HepG2 (cell line): ENCODE measurements around the gene FECH. TPM values are rescaled to one million over a fixed set of nuclear protein-coding genes. Genes with fewer than 3 reads are reported as not detected.

ENCODE experiments used
- GATA4 ChIP-seq: sonication (generic); IDR thresholded peaks from 2 replicates; pipeline ENCODE4 v1.6.1; 2016; ENCODE audit warnings: antibody characterized with exemption, low read depth, borderline replicate concordance
- HMG20A ChIP-seq: IDR thresholded peaks from 2 replicates; pipeline ENCODE4 v1.6.1; 2016; ENCODE audit warnings: borderline replicate concordance
- KDM5A ChIP-seq: fragments of 200-600 bp; sonication (generic); IDR thresholded peaks from 2 replicates; pipeline ENCODE4 v1.7.0; 2018; ENCODE audit warnings: antibody characterized with exemption, mild to moderate bottlenecking, low read length, borderline replicate concordance
- NONO ChIP-seq, 2 experiments: fragments of 450-650 bp in 1 of 2; sonication (generic) in 1 of 2; formaldehyde crosslinking in 1 of 2; IDR thresholded peaks in 1 of 2; conservative IDR thresholded peaks in 1 of 2; 2 replicates each; pipeline versions ENCODE4 v1.6.1 to v1.8.0; 2017 to 2022; ENCODE audit warnings: mild to moderate bottlenecking in 1 of 2, missing genetic modification reagents in 1 of 2, moderate library complexity in 1 of 2
- NR2C2 ChIP-seq: sonication (generic); formaldehyde crosslinking; IDR thresholded peaks from 2 replicates; pipeline ENCODE4 v1.4.0; 2020; ENCODE audit warnings: missing genetic modification reagents, mild to moderate bottlenecking, moderate library complexity, borderline replicate concordance
- ONECUT2 ChIP-seq: sonication (generic); formaldehyde crosslinking; IDR thresholded peaks from 2 replicates; pipeline ENCODE4 v1.4.0; 2020; ENCODE audit warnings: missing genetic modification reagents
- POLR2AphosphoS2 ChIP-seq: IDR thresholded peaks from 2 replicates; pipeline ENCODE4 v1.6.1; 2011; ENCODE audit warnings: low read depth, low read length, improper control_type of control experiment
- SOX5 ChIP-seq: IDR thresholded peaks from 2 replicates; pipeline ENCODE4 v1.6.1; 2016; ENCODE audit warnings: borderline replicate concordance
- SSRP1 ChIP-seq: IDR thresholded peaks from 2 replicates; pipeline ENCODE4 v1.6.1; 2016; ENCODE audit warnings: control low read depth
- ZC3H4 ChIP-seq: sonication (generic); formaldehyde crosslinking; IDR thresholded peaks from 2 replicates; pipeline ENCODE4 v1.4.0; 2020; ENCODE audit warnings: missing genetic modification reagents, borderline replicate concordance
- ZNF136 ChIP-seq: sonication (generic); formaldehyde crosslinking; IDR thresholded peaks from 2 replicates; pipeline ENCODE4 v1.8.1; 2022; ENCODE audit warnings: low read depth, mild to moderate bottlenecking, moderate library complexity, missing genetic modification reagents
- ZNF296 ChIP-seq: sonication (generic); formaldehyde crosslinking; conservative IDR thresholded peaks from 2 replicates; pipeline ENCODE4 v1.5.0; 2020; ENCODE audit warnings: mild to moderate bottlenecking, missing genetic modification reagents
- ZNF30 ChIP-seq: sonication (generic); formaldehyde crosslinking; IDR thresholded peaks from 2 replicates; pipeline ENCODE4 v1.5.0; 2020; ENCODE audit warnings: mild to moderate bottlenecking, missing genetic modification reagents
- ZNF335 ChIP-seq: sonication (generic); formaldehyde crosslinking; IDR thresholded peaks from 2 replicates; pipeline ENCODE4 v1.4.0; 2020; ENCODE audit warnings: missing genetic modification reagents
- polyA plus RNA-seq, 8 experiments: library from polyadenylated mRNA; depleted of rRNA in 3 of 8; stranded (reverse) in 7 of 8; unstranded in 1 of 8; fragments of >200 nt; fragmentation: Illumina TruSeq in 4 of 8; extraction: Trizol in 4 of 8; gene quantifications; 2 replicates each; pipeline versions ENCODE4 v1.2.1 to v1.2.3, GENCODE V29; 2011 to 2016; ENCODE audit warnings: low read depth in 4 of 8, missing spikeins in 1 of 8, mixed read lengths in 1 of 8; ENCODE audit not compliant: insufficient read depth in 1 of 8
- total RNA-seq, 5 experiments: library from RNA; depleted of rRNA; stranded (reverse); fragments of >200 nt; fragmentation: Illumina TruSeq; extraction: Trizol; gene quantifications; 2 replicates each; pipeline ENCODE4 v1.2.3, GENCODE V29; 2016; ENCODE audit warnings: low read depth in 1 of 5
- TF ChIP-seq, protein P1 (sequence below): sonication (generic); formaldehyde crosslinking; conservative IDR thresholded peaks from 2 replicates; pipeline ENCODE4 v1.8.0; 2022; ENCODE audit warnings: missing genetic modification reagents
- TF ChIP-seq, protein P2 (sequence below): IDR thresholded peaks from 2 replicates; pipeline ENCODE4 v1.6.1; 2016; ENCODE audit warnings: control low read depth
- TF ChIP-seq, protein P3 (sequence below): sonication (generic); formaldehyde crosslinking; IDR thresholded peaks from 2 replicates; pipeline ENCODE4 v1.4.0; 2020; ENCODE audit warnings: mild to moderate bottlenecking, missing genetic modification reagents
- TF ChIP-seq, protein P4 (sequence below): sonication (generic); formaldehyde crosslinking; IDR thresholded peaks from 2 replicates; pipeline ENCODE4 v1.8.1; 2023; ENCODE audit warnings: mild to moderate bottlenecking, inconsistent platforms, moderate library complexity, missing genetic modification reagents, borderline replicate concordance
- TF ChIP-seq, protein P5 (sequence below): IDR thresholded peaks from 2 replicates; pipeline ENCODE4 v1.6.1; 2012; ENCODE audit warnings: low read length, improper control_type of control experiment

The FECH gene
- total and polyA plus RNA-seq, 2 of the 13 experiments (the other 11 are each of a cell fraction or from before 2014, with no cell fraction given) = 14.7 to 21.9 TPM

DNA sequence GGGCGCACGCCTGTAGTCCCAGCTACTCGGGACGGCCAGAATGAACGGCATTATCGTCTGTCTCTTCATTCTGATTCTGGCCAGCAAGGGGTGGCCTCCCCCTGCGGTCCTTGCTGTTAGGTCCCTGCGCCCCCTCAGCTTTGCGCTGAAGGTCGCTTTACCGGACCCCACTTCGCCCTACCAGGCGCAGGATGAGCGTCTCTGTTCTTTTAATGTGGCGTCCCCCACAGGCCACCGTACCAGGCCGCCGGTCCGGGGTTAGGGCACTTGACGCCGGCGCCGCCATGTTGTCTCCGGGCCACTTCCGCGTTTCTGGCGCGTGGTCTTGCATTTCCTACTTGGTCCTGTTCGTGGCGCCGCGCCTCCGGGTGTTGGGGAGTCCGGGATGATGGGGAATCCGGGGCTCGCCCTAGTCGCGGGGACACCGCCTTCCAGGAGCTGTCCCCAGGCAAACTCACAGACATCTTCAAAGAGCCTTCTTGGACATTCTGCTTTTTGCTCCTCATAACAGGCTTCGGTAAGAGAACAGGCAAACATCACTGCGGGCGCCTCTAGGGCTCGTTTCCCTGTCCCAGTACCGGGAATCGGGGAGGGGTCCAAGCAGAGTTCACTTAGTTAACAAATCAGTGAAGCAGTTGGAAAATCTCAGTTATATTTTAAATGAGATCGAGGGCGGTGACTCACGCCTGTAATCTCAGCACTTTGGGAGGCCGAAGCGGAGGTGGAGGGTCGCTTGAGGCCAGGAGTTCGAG, 43.7 kb upstream of the FECH start (continued):
- TF ChIP-seq, protein P1, sequence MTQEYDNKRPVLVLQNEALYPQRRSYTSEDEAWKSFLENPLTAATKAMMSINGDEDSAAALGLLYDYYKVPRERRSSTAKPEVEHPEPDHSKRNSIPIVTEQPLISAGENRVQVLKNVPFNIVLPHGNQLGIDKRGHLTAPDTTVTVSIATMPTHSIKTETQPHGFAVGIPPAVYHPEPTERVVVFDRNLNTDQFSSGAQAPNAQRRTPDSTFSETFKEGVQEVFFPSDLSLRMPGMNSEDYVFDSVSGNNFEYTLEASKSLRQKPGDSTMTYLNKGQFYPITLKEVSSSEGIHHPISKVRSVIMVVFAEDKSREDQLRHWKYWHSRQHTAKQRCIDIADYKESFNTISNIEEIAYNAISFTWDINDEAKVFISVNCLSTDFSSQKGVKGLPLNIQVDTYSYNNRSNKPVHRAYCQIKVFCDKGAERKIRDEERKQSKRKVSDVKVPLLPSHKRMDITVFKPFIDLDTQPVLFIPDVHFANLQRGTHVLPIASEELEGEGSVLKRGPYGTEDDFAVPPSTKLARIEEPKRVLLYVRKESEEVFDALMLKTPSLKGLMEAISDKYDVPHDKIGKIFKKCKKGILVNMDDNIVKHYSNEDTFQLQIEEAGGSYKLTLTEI = no peak
- TF ChIP-seq HMG20A (CRISPR knock-in tag) (no peak), GATA4 (no peak), NR2C2 (CRISPR knock-in tag) (peak; percentile 94), SOX5 (CRISPR knock-in tag) (peak; percentile 45), ZNF136 (CRISPR knock-in tag) (no peak), ZNF296 (CRISPR knock-in tag) (no peak), ZNF30 (no peak), ZC3H4 (CRISPR knock-in tag) (no peak), KDM5A (peak; percentile 39; the same call in 1 of the 2 replicates), ZNF335 (CRISPR knock-in tag) (peak; percentile 55; the same call in 1 of the 2 replicates), POLR2AphosphoS2 (no peak), ONECUT2 (CRISPR knock-in tag) (no peak), NONO (IDR thresholded peaks at IDR 0.05) (no peak), NONO (CRISPR knock-in tag; conservative IDR thresholded peaks at IDR 0.05) (peak; percentile 66; the same call in 1 of the 2 replicates), SSRP1 (CRISPR knock-in tag) (no peak)
- TF ChIP-seq, protein P2, sequence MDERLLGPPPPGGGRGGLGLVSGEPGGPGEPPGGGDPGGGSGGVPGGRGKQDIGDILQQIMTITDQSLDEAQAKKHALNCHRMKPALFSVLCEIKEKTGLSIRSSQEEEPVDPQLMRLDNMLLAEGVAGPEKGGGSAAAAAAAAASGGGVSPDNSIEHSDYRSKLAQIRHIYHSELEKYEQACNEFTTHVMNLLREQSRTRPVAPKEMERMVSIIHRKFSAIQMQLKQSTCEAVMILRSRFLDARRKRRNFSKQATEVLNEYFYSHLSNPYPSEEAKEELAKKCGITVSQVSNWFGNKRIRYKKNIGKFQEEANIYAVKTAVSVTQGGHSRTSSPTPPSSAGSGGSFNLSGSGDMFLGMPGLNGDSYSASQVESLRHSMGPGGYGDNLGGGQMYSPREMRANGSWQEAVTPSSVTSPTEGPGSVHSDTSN = no peak
- TF ChIP-seq, protein P3, sequence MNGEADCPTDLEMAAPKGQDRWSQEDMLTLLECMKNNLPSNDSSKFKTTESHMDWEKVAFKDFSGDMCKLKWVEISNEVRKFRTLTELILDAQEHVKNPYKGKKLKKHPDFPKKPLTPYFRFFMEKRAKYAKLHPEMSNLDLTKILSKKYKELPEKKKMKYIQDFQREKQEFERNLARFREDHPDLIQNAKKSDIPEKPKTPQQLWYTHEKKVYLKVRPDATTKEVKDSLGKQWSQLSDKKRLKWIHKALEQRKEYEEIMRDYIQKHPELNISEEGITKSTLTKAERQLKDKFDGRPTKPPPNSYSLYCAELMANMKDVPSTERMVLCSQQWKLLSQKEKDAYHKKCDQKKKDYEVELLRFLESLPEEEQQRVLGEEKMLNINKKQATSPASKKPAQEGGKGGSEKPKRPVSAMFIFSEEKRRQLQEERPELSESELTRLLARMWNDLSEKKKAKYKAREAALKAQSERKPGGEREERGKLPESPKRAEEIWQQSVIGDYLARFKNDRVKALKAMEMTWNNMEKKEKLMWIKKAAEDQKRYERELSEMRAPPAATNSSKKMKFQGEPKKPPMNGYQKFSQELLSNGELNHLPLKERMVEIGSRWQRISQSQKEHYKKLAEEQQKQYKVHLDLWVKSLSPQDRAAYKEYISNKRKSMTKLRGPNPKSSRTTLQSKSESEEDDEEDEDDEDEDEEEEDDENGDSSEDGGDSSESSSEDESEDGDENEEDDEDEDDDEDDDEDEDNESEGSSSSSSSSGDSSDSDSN (CRISPR knock-in tag) = peak; percentile 64
- TF ChIP-seq, protein P4, sequence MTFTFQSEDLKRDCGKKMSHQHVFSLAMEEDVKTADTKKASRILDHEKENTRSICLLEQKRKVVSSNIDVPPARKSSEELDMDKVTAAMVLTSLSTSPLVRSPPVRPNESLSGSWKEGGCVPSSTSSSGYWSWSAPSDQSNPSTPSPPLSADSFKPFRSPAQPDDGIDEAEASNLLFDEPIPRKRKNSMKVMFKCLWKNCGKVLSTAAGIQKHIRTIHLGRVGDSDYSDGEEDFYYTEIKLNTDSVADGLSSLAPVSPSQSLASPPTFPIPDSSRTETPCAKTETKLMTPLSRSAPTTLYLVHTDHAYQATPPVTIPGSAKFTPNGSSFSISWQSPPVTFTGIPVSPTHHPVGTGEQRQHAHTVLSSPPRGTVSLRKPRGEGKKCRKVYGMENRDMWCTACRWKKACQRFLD (CRISPR knock-in tag) = no peak
- TF ChIP-seq, protein P5, sequence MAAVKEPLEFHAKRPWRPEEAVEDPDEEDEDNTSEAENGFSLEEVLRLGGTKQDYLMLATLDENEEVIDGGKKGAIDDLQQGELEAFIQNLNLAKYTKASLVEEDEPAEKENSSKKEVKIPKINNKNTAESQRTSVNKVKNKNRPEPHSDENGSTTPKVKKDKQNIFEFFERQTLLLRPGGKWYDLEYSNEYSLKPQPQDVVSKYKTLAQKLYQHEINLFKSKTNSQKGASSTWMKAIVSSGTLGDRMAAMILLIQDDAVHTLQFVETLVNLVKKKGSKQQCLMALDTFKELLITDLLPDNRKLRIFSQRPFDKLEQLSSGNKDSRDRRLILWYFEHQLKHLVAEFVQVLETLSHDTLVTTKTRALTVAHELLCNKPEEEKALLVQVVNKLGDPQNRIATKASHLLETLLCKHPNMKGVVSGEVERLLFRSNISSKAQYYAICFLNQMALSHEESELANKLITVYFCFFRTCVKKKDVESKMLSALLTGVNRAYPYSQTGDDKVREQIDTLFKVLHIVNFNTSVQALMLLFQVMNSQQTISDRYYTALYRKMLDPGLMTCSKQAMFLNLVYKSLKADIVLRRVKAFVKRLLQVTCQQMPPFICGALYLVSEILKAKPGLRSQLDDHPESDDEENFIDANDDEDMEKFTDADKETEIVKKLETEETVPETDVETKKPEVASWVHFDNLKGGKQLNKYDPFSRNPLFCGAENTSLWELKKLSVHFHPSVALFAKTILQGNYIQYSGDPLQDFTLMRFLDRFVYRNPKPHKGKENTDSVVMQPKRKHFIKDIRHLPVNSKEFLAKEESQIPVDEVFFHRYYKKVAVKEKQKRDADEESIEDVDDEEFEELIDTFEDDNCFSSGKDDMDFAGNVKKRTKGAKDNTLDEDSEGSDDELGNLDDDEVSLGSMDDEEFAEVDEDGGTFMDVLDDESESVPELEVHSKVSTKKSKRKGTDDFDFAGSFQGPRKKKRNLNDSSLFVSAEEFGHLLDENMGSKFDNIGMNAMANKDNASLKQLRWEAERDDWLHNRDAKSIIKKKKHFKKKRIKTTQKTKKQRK = no peak
